ENCODE data around the gene FAAH. TPM values are rescaled to one million over a fixed set of nuclear protein-coding genes. Genes with fewer than 3 reads are reported as not detected.

The FAAH gene
- total RNA-seq, 1 experiment from 2014 or later, result 2.0 TPM

DNA sequence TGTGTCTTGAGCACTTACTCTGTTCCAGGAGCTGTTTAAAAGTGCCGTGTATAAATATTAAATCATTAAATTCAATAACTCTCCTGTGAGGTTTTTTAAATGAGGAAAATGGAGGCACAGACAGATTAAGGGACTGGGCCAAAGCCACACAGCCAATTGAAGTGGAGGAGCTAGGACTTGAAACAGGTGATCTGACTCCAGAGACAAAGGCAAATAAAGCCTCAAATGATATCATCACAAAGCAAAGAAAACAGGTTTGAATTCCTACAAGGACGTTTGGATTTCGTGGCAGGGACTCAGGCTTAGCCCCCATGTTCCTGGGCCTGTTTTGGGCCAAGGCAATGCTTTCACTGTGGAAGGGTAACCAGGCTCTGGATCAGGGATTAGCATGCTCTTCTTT is 50.3 kb downstream of the FAAH start:
- H3K4me2 ChIP-seq (ENCODE audit: low read length), result no peak overlapping the region
- no peak for ATAC-seq
- H4K20me1 ChIP-seq (ENCODE audit: low read length), result no peaks in the 10 kb centered on the region
- intact Hi-C loops (cut with micrococcal nuclease), result loop anchor here (10.0 kb wide), 1 partner anchor 280 kb away; no protein-coding TSS in a partner anchor
- no peak overlapping the region for H3K9ac ChIP-seq (ENCODE audit: low read length)
- no peaks in the 10 kb centered on the region for H3K79me2 ChIP-seq (ENCODE audit: low read length)
- no peak for TF ChIP-seq EZH2 (IDR thresholded peaks at IDR 0.05; ENCODE audit: low read length, unreplicated experiment)
- no peak for TF ChIP-seq EZH2phosphoT487 (IDR thresholded peaks at IDR 0.05; ENCODE audit: borderline replicate concordance, low read length)
- TF ChIP-seq, protein P1, sequence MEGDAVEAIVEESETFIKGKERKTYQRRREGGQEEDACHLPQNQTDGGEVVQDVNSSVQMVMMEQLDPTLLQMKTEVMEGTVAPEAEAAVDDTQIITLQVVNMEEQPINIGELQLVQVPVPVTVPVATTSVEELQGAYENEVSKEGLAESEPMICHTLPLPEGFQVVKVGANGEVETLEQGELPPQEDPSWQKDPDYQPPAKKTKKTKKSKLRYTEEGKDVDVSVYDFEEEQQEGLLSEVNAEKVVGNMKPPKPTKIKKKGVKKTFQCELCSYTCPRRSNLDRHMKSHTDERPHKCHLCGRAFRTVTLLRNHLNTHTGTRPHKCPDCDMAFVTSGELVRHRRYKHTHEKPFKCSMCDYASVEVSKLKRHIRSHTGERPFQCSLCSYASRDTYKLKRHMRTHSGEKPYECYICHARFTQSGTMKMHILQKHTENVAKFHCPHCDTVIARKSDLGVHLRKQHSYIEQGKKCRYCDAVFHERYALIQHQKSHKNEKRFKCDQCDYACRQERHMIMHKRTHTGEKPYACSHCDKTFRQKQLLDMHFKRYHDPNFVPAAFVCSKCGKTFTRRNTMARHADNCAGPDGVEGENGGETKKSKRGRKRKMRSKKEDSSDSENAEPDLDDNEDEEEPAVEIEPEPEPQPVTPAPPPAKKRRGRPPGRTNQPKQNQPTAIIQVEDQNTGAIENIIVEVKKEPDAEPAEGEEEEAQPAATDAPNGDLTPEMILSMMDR (conservative IDR thresholded peaks at IDR 0.05; ENCODE audit: low read depth, low read length), result no peak
- H3K9me2 ChIP-seq (replicated peaks; ENCODE audit: low read length), result no peaks in the 10 kb centered on the region
- H3F3A ChIP-seq (ENCODE audit: low read length, unreplicated experiment), result no peaks in the 10 kb centered on the region
- ChIA-PET POLR2A (ENCODE audit: unreplicated experiment) (no interaction called here), CTCF (interaction anchor here (0.6 to 0.7 kb wide), 2 partner anchors 17 to 44 kb away, joined by 3 read pairs; no protein-coding TSS in a partner anchor)
- no peaks in the 10 kb centered on the region for H3K36me3 ChIP-seq (ENCODE audit: low read depth, low read length)
- H3K4me3 ChIP-seq (ENCODE audit: low read length), result no peak overlapping the region
- no peaks in the 10 kb centered on the region for H3K27me3 ChIP-seq (ENCODE audit: low read length)
- no peak overlapping the region for H2AFZ ChIP-seq (ENCODE audit: low read length)
- no peak overlapping the region for H3K27ac ChIP-seq (ENCODE audit: low read length)
- no peak for DNase-seq
- H3K4me1 ChIP-seq (ENCODE audit: insufficient read depth, low read length), result no peaks in the 10 kb centered on the region; the same call in 1 of the 2 replicates
- no peaks in the 10 kb centered on the region for H3K9me3 ChIP-seq (ENCODE audit: low read length)
- BruUV-seq (replicated peaks), result no TSS peak

DNA sequence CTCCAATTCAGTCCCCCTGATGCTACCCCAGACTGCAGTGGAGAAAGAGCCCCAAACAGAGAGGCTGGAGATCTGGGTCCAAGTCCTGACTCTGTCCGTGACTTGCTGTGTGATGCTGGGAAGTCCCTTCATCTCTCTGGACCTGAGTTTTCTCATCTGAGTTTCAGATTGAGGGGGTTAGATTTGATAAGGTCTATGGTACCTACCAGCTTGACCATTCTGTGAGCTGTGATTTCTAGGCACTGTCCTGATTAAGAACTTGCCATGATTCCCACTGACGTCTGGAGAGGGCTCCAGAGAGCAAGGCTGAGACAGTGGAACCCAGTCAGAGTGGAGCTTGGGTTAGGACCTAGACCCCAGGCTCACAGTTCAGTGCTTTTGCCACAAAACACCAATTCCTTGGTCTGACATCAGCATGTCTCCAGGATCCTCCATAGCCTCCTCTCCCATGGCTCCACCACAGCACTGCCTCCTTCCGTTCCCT is 51.7 kb downstream of the FAAH start:
- H3F3A ChIP-seq (ENCODE audit: low read length, unreplicated experiment), result no peaks in the 10 kb centered on the region
- no peak overlapping the region for H3K4me2 ChIP-seq (ENCODE audit: low read length)
- TF ChIP-seq, protein P1 (conservative IDR thresholded peaks at IDR 0.05; ENCODE audit: low read depth, low read length), result 0 out of 2 replicates have a peak, but pooled peaks have one; percentile 21
- TF ChIP-seq EZH2 (IDR thresholded peaks at IDR 0.05; ENCODE audit: low read length, unreplicated experiment) (no peak), EZH2phosphoT487 (IDR thresholded peaks at IDR 0.05; ENCODE audit: borderline replicate concordance, low read length) (no peak)
- no peaks in the 10 kb centered on the region for H3K9me2 ChIP-seq (replicated peaks; ENCODE audit: low read length)
- no peak overlapping the region for H3K9ac ChIP-seq (ENCODE audit: low read length)
- no peaks in the 10 kb centered on the region for H3K79me2 ChIP-seq (ENCODE audit: low read length)
- H3K27me3 ChIP-seq (ENCODE audit: low read length), result no peaks in the 10 kb centered on the region
- CTCF ChIA-PET, result interaction anchor here (0.6 to 1.5 kb wide), 2 partner anchors 28 to 83 kb away, joined by 3 to 13 read pairs; no protein-coding TSS in a partner anchor
- H3K36me3 ChIP-seq (ENCODE audit: low read depth, low read length), result no peaks in the 10 kb centered on the region
- H2AFZ ChIP-seq (ENCODE audit: low read length), result no peak overlapping the region
- no peaks in the 10 kb centered on the region for H3K9me3 ChIP-seq (ENCODE audit: low read length)
- no peaks in the 10 kb centered on the region; the same call in 1 of the 2 replicates for H3K4me1 ChIP-seq (ENCODE audit: insufficient read depth, low read length)
- intact Hi-C loops (cut with micrococcal nuclease), result loop anchor here (2.0 to 10.0 kb wide), 2 partner anchors 31 to 279 kb away; no protein-coding TSS in a partner anchor
- POLR2A ChIA-PET (ENCODE audit: unreplicated experiment), result no interaction called here
- no peaks in the 10 kb centered on the region for H4K20me1 ChIP-seq (ENCODE audit: low read length)
- no peak overlapping the region for H3K27ac ChIP-seq (ENCODE audit: low read length)
- DNase-seq, result no peak
- ATAC-seq, result no peak
- no TSS peak for BruUV-seq (replicated peaks)
- no peak overlapping the region for H3K4me3 ChIP-seq (ENCODE audit: low read length)
